Heart left ventricle (tissue), 13 donors: ENCODE measurements around the gene ADGRF3.

Experiments
- POLR2A ChIP-seq, 2 donors: fragments of 450-650 bp; IDR thresholded peaks; one replicate each; pipeline ENCODE4 v1.6.1; 2017; ENCODE audit warnings: antibody characterized with exemption in 2 of 2, mild to moderate bottlenecking in 2 of 2, moderate library complexity in 2 of 2
- TF ChIP-seq, protein P1 (sequence below), 12 donors: fragments of 200-600 bp; sonication (generic) in 4 of 12; IDR thresholded peaks; one replicate each; pipeline versions ENCODE4 v1.5.0 to v1.8.0; 2018 to 2022; ENCODE audit warnings: antibody characterized with exemption in 12 of 12, mild to moderate bottlenecking in 5 of 12
- donor health status: ischemic (EF 13 %, LVEDD 7.1; RV severe dilation, severe dysfunction).
- donor health status: DM: no; HTN: yes; CAD: no.
- donor health status: DM: no; HTN: no; CAD: no.
- donor health status: ischemic (EF 25% LVEDD 6.9; RV normal size, moderate dysfunction).
- donor health status: ischemic (EF 25% LVEDD 5.7; RV mildly dilated, moderate dysfunction).
- donor health status: ischemic (EF 35%, LVEDD 5.7; RV mildly dilated, moderate dysfunction).
- donor health status: nonischemic (EF 11% LVEDD 7.7; RV severe dilation, severe dysfunction).
- donor health status: DM: yes; HTN: yes; CAD: no.
- donor health status: PGD.
- donor health status: ischemic (EF 29% LVEDD 5.4; RV normal size, mild dysfunction).
- donor health status: nonischemic (EF 23%, LVEDD 6.1; RV moderate dilation, normal function).

DNA sequence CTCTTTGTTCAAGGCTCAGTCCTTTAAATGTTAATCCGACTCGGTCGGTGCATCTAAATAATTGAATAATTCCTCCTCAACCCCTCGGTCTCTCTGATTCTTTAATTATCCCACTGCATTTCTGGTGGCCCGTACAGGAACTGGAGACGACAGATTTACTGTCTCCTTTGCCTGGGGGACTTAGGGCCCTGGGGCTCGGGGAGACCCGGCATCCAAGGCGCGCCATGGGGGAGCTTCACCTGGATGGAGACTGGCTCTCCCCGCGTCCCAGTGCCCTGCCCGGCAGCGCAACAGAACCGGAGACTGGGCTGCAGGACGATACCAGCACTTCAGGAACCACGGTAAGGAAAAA lies 48.3 kb downstream of the ADGRF3 start:
- no peak for TF ChIP-seq POLR2A (IDR thresholded peaks at IDR 0.05)
- TF ChIP-seq, protein P1, sequence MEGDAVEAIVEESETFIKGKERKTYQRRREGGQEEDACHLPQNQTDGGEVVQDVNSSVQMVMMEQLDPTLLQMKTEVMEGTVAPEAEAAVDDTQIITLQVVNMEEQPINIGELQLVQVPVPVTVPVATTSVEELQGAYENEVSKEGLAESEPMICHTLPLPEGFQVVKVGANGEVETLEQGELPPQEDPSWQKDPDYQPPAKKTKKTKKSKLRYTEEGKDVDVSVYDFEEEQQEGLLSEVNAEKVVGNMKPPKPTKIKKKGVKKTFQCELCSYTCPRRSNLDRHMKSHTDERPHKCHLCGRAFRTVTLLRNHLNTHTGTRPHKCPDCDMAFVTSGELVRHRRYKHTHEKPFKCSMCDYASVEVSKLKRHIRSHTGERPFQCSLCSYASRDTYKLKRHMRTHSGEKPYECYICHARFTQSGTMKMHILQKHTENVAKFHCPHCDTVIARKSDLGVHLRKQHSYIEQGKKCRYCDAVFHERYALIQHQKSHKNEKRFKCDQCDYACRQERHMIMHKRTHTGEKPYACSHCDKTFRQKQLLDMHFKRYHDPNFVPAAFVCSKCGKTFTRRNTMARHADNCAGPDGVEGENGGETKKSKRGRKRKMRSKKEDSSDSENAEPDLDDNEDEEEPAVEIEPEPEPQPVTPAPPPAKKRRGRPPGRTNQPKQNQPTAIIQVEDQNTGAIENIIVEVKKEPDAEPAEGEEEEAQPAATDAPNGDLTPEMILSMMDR (IDR thresholded peaks at IDR 0.05) = no peak
